Subcutaneous abdominal adipose tissue (tissue), 5 donors: ENCODE measurements around the gene KLF2.
"Not testable (repeated sequence)": the region's sequence is repeated elsewhere in the genome, so short reads cannot be mapped to it uniquely, and the experiment has no call there.

Source experiments
- H3K27ac ChIP-seq: one replicate; pipeline ENCODE4 v1.7.0; 2013; ENCODE audit warnings: low read depth, mild to moderate bottlenecking, inconsistent platforms, low read length, moderate library complexity
- H3K27me3 ChIP-seq, 5 donors: one replicate each; pipeline ENCODE4 v1.7.0; 2013; ENCODE audit warnings: low read length in 5 of 5, inconsistent platforms in 1 of 5; ENCODE audit not compliant: control insufficient read depth in 5 of 5, insufficient read depth in 4 of 5
- H3K36me3 ChIP-seq, 5 donors: one replicate each; pipeline ENCODE4 v1.7.0; 2013; ENCODE audit warnings: low read length in 5 of 5; ENCODE audit not compliant: control insufficient read depth in 5 of 5, insufficient read depth in 5 of 5
- H3K4me1 ChIP-seq, 5 donors: one replicate each; pipeline ENCODE4 v1.7.0; 2013; ENCODE audit warnings: low read length in 5 of 5, mild to moderate bottlenecking in 3 of 5, moderate library complexity in 1 of 5; ENCODE audit not compliant: control insufficient read depth in 5 of 5, insufficient read depth in 5 of 5
- H3K4me3 ChIP-seq, 5 donors: one replicate each; pipeline ENCODE4 v1.7.0; 2013; ENCODE audit warnings: low read length in 5 of 5, low read depth in 1 of 5
- H3K9ac ChIP-seq, 5 donors: one replicate each; pipeline ENCODE4 v1.7.0; 2013; ENCODE audit warnings: low read length in 5 of 5, mild to moderate bottlenecking in 4 of 5, moderate library complexity in 3 of 5
- H3K9me3 ChIP-seq, 5 donors: one replicate each; pipeline ENCODE4 v1.7.0; 2013; ENCODE audit warnings: low read length in 5 of 5; ENCODE audit not compliant: control insufficient read depth in 5 of 5
- donor health status: healthy.
- donor health status: healthy.
- donor health status: healthy.
- donor health status: healthy.
- donor health status: healthy.

KLF2 gene

DNA sequence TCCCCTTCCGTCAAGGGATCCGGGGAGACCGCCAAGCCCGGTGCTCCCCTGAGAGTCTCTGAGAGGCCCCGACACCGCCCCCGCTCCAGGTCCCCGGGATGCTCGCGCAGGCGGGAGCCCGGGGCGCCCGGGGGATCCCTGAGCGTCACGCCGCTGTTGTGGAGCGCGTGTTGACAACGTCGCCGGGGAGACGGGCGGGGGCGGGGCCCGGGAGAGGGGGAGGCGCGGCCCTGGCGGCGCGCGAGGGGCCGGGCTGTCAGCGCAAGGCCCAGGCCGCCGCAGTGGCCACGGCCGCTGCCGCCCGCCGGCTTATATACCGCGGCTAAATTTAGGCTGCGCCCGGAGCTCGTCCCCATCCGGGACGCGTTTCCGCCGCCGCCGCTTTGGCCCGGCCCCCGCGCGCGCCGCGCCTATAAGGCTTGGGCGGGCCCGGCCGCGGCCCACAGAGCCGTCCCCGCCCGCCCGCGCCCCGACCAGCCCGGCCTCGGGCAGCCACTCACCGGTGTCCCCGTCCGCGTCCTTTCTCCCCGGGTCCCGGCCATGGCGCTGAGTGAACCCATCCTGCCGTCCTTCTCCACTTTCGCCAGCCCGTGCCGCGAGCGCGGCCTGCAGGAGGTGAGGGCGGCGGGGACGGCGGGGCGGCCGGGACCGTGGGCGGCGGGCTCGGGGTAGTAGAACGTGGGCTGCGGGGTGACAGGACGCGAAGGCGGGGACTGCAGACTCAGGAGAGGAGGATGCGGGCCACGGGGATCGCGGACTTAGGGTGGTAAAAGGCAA is at the start of gene KLF2:
Gene KLF2 (plus strand): TSS at position 443 of the 777 bp plus-strand sequence. CDS start 98 bp downstream, at position 541.
- Histone ChIP-seq H3K27me3 (peaks cover 0 to 3% (median 0%) of the 10 kb centered on the region in 5 donors), H3K9me3 (no peaks in the 10 kb centered on the region), H3K9ac (peak within 1 kb of the TSS in 3 of 5 donors; percentile 74 to 79 (median 75)), H3K4me3 (peak within 1 kb of the TSS; percentile 66 to 98 (median 97)), H3K27ac (peak within 1 kb of the TSS; percentile 90), H3K36me3 (peaks cover 0 to 34% (median 26%) of the 10 kb centered on the region in 5 donors), H3K4me1 (peaks cover 11 to 48% (median 38%) of the 10 kb centered on the region in 5 donors)

- H3K4me1 ChIP-seq = peaks cover 0 to 34% (median 25%) of the 10 kb centered on the region in 5 donors
- no peak overlapping the region for H3K4me3 ChIP-seq
- H3K9ac ChIP-seq = no peak overlapping the region
- H3K27me3 ChIP-seq = no peaks in the 10 kb centered on the region
- H3K27ac ChIP-seq = no peak overlapping the region
- no peaks in the 10 kb centered on the region for H3K36me3 ChIP-seq
- no peaks in the 10 kb centered on the region for H3K9me3 ChIP-seq
Measured at GRCh38 chr19:16280306-16280705, 44.3 kb upstream of the KLF2 start.

GRCh38 chr19:16281743-16282142 is 42.9 kb upstream of the KLF2 start:
- Histone ChIP-seq H3K9me3 (no peaks in the 10 kb centered on the region), H3K27me3 (no peaks in the 10 kb centered on the region), H3K36me3 (no peaks in the 10 kb centered on the region), H3K27ac (no peak overlapping the region), H3K4me1 (peaks cover 0 to 49% (median 33%) of the 10 kb centered on the region in 5 donors), H3K4me3 (no peak overlapping the region), H3K9ac (no peak overlapping the region)

DNA sequence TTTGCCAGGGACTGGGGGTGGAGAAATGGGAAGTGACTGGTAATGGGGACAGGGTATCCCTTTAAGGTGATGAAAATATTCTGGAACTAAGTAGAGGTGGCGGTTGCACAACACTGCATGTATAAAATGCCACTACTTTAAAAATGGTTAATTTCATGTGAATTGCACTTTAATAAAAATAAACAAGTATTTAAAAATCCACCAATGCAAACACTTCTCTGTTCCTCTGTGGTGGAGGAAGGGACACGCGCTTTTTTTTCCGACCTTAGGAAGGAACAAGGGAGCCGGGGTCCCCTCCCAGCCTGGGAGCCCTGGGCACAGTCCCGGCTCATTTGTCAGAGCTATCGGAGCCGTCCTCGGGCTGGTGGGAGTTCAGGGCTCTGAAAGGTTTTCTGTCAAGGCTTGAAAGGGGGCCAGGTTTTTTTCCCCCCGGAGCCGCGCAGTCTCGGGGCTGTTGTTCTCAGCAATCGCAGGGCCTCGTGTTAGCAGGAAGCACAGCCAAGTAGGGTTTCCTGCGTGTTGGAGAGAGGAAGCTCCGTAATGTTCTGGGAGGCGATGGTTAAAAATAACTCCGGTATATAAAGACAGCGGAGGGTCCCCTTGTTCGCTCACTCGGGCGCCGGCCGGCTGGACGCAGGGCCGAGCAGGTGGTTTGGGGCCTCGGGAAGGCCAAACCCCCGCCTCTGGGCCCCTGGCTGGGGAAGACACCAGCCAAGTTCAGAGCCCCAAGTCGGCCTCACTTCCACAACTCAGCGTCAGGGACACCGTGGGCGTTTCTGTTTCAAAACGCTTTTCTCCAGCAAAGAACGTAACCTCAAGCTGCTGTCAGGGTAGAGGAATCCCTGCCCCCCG is 41.2 kb upstream of the KLF2 start:
- H3K4me3 ChIP-seq = peak overlapping the region in 4 of 5 donors; percentile 22 to 57 (median 49)

DNA sequence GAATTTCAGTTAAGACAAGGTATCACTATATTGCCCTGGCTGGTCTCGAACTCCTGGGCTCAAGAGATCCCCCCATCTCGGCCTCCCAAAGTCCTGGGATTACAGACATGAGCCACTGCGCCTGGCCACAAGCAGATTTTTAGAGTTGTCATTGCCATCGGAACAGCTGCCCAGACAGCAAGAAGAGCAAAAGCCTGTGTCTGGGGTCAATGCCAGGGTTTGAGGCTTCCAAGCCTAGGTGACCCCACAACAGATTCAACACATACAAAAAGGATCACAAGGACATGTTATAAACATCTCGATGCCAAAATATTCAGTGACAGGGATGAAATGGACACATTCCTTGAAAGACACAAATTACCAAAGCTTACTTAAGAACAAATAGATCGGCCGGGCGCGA is 40.1 kb upstream of the KLF2 start:
- Histone ChIP-seq H3K9ac (no peak overlapping the region), H3K27me3 (no peaks in the 10 kb centered on the region), H3K36me3 (no peaks in the 10 kb centered on the region), H3K4me1 (peaks cover 0 to 56% (median 38%) of the 10 kb centered on the region in 5 donors), H3K27ac (peak overlapping the region; percentile 90), H3K9me3 (peaks cover 0 to 3% (median 0%) of the 10 kb centered on the region in 5 donors), H3K4me3 (no peak overlapping the region)

More for the DNA sequence above, 41.2 kb upstream of the KLF2 start:
- peak overlapping the region; percentile 90 for H3K27ac ChIP-seq
- no peaks in the 10 kb centered on the region for H3K36me3 ChIP-seq
- H3K9me3 ChIP-seq = no peaks in the 10 kb centered on the region
- peaks cover 0 to 58% (median 38%) of the 10 kb centered on the region in 5 donors for H3K4me1 ChIP-seq
- H3K9ac ChIP-seq = peak overlapping the region; percentile 31 to 78 (median 60)
- no peaks in the 10 kb centered on the region for H3K27me3 ChIP-seq

DNA sequence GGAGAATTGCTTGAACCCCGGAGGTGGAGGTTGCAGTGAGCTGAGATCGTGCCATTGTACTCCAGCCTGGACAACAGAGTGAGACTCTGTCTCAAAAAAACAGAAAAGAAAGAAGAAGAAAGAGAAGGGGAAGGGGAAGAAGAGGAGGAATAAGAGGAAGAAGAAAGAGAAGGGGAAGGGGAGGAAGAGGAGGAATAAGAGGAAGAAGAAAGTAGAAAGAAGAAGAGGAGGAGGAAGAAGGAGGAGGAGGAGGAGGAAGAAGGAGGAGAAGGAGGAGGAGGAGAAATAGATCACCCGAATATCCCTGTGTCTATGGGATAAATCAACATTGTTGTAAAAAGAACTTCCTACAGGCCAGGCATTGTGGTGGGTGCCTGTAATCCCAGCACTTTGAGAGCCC is 39.5 kb upstream of the KLF2 start:
- H3K9me3 ChIP-seq, H3K36me3 ChIP-seq, H3K9ac ChIP-seq, H3K4me3 ChIP-seq, H3K27me3 ChIP-seq: not testable (repeated sequence)
- peaks cover 0 to 58% (median 38%) of the 10 kb centered on the region in 5 donors for H3K4me1 ChIP-seq
- peak overlapping the region; percentile 90 for H3K27ac ChIP-seq

GRCh38 chr19:16285769-16286498 is 38.7 kb upstream of the KLF2 start:
- H3K4me3 ChIP-seq = peak overlapping the region in 2 of 5 donors; percentile 4 to 17
- no peaks in the 10 kb centered on the region for H3K36me3 ChIP-seq
- peaks cover 0 to 3% (median 0%) of the 10 kb centered on the region in 5 donors for H3K9me3 ChIP-seq
- H3K9ac ChIP-seq = peak overlapping the region in 2 of 5 donors; percentile 21 to 43
- H3K27me3 ChIP-seq = no peaks in the 10 kb centered on the region
- H3K4me1 ChIP-seq = peaks cover 0 to 65% (median 38%) of the 10 kb centered on the region in 5 donors
- H3K27ac ChIP-seq = peak overlapping the region; percentile 90

- Histone ChIP-seq H3K9me3 (peaks cover 0 to 3% (median 0%) of the 10 kb centered on the region in 5 donors), H3K27me3 (no peaks in the 10 kb centered on the region), H3K4me3 (no peak overlapping the region), H3K27ac (no peak overlapping the region), H3K4me1 (peaks cover 1 to 52% (median 28%) of the 10 kb centered on the region in 5 donors), H3K9ac (no peak overlapping the region), H3K36me3 (no peaks in the 10 kb centered on the region)
Measured at GRCh38 chr19:16288544-16288943, 36.1 kb upstream of the KLF2 start.

GRCh38 chr19:16289594-16289993 is 35.0 kb upstream of the KLF2 start:
- Histone ChIP-seq H3K27ac (no peak overlapping the region), H3K27me3 (no peaks in the 10 kb centered on the region), H3K4me3 (no peak overlapping the region), H3K4me1 (peaks cover 4 to 49% (median 25%) of the 10 kb centered on the region in 5 donors), H3K9ac (no peak overlapping the region), H3K36me3 (no peaks in the 10 kb centered on the region), H3K9me3 (peaks cover 0 to 3% (median 0%) of the 10 kb centered on the region in 5 donors)
